ENCODE data around the gene ZFAND5.

The ZFAND5 gene, protein sequence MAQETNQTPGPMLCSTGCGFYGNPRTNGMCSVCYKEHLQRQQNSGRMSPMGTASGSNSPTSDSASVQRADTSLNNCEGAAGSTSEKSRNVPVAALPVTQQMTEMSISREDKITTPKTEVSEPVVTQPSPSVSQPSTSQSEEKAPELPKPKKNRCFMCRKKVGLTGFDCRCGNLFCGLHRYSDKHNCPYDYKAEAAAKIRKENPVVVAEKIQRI

DNA sequence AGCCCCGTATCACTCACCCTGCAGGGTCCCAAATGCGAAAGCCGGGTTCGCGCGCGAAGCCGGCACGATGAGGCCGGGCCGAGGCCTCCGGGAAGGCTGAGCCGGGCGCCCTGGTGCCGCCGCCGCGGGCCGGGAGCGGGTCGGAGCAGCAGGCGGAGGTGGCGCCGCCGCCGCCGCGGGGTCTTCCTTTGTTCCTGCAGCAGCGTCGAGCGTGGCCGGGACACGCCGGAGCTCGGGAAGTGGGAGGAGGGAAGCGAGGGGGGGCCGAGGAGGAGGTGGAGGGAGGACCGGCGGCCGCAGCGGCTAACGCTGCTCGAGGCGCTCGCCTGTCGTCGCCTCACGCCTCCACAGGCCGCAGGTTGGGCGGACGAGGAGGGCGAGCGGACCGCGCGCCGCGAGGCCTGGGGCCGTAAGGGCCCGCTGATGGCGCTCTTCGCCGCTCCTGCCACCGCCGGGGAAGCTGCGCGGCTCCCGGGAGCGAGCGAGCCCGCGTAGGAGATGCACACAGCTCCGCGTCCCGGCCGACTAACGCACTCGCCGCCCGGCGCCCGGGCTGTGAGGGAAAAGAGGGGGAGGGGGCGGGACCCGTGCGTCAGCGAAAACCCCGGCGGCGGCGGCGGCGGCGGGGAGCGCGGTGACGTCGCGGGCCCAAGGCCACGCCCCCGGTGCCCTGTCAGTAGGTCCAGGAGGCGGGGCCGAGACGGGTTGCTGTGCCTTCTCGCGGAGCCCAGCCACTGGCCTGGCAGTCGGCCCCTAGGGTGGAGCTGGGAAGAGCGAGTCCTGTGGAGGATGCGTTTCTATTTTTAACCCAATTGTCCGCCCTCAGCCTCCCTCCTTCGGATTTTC lies at the start of gene ZFAND5:
ZFAND5 (minus strand) TSS at position 530 of the 846 bp plus-strand sequence. CDS start 4,430 bp downstream, outside the sequence.
- peak; percentile 92 for DNase-seq

DNA sequence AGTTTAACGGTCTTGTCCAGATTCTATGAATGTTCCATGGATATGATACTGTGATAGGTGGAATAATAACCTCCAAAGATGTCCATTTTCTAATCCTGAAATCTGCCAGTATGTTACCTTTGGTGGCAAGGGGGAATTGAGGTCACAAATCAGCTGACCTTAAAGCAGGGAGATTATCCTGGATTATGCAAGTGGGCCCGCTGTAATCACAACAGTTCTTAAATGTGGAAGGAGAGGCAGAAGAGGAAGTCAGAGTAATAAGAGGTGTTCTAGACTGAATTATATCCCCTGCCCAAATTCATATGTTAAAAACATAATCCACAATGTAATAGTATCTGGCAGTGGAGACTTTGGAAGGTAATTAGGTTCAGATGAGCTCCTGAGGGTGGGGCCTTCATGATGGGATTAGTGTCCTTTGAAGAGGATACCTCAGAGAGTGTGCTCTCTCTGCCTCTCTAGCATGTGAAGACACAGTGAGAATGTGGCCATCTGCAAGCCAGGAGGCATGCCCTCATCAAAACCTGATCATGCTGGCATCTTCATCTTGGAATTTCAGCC lies 47.6 kb upstream of the ZFAND5 start:
- DNase-seq = no peak

DNA sequence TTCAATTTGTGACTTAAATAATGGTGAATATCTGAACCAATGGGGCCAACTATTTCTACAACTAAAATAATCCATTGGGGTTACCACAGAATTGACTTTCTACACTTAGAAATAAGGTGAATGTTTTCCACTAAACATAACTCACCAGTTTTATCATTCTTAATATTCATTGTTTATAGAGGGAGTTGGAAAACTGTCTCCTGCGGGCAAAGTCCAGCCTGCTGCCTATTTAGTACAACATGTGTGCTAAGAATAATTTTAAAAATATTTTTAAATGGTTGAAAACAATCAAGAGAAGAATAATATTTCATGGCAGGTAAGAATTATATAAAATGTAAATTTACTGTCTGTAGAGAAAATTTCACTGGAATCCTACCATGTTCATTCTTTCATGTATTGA lies 45.2 kb upstream of the ZFAND5 start:
- DNase-seq = no peak

DNA sequence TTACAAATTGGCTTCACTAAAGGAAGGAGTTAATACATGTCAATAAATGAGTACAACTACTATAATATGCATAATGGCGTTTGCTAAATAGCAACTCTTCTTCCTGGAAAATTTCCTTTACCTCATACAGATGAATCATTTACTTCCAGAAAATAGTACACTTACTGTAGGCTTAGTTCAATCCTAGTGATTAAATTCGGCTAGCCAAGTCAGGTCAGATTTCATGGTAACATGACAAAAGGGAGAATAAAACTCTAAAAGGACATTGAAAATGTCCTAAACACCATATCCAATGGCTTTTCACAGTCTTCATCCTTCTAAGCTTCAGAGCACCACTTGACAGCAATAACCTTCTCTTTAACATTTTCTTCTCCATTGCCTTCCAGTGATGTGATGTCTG lies 42.1 kb upstream of the ZFAND5 start:
- DNase-seq = no peak

DNA sequence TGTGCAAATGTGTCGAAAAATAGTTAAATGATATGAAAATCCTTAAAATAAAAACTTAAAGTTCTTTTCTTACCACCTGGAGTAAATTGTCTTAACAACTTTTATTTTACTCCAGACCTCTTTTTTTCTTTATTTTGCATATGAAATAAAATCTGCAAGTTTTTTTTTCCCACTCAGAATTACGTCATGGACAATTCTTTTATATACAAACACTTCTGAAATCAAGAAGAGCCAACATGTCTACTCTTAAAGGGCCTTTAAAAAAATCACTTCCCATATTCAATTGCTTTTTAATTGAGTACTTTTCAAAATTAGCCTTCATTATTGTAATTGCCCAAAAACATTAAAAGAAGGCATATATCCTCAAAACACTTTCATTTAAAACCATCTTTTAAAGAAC lies 37.7 kb upstream of the ZFAND5 start:
- DNase-seq = no peak

DNA sequence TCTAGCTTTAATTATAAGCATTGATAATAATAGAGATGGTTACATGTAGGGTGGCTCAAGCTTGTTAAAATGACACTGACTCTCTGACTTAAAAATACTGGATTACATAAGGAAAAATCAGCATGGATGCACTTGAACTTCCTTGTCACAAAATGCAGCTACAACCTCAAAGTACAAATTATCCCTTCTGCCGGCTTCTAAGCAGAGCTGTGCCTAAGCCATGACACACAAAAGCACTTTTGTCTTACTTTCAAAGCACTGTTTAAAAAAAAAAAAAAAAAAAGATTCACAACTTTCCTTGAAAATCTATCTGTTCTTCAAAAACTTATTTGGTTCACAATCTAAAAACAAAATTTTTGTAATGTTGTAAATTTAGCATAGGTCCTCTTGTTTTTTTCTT lies 36.4 kb upstream of the ZFAND5 start:
- DNase-seq = no peak

DNA sequence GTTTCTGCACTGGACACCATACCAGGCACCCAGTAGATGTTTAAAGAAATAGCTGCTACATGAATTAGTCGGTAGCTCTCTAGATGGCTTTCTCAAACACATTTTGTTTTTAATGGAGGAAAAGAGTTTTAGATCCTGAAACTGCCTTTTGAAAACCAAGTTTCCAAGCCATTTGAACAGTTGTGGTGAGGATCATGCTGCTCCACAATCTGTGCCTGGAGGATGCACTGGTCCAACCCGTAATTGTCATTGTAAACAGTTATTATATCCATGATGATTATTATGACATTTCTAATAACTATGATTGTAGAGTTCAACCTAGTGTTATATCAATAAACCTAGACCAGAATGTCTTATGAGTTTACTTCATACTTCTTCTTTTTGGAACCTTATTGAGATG lies 35.9 kb upstream of the ZFAND5 start:
- no peak for DNase-seq

DNA sequence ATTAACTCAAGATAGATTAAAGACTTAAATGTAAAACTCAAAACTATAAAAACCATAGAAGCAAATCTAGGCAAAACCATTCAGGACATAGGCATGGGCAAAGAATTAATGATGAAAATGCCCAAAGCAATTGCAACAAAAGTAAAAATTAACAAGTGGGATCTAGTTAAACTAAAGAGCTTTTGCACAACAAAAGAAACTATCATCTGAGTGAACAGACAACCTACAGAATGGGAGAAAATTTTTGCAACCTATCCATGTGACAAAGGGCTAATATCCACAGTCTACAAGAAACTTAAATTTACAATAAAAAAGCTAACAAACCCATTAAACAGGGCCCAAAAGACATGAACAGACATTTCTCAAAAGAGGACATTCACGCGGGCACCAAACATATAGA lies 34.4 kb upstream of the ZFAND5 start:
- DNase-seq = no peak

DNA sequence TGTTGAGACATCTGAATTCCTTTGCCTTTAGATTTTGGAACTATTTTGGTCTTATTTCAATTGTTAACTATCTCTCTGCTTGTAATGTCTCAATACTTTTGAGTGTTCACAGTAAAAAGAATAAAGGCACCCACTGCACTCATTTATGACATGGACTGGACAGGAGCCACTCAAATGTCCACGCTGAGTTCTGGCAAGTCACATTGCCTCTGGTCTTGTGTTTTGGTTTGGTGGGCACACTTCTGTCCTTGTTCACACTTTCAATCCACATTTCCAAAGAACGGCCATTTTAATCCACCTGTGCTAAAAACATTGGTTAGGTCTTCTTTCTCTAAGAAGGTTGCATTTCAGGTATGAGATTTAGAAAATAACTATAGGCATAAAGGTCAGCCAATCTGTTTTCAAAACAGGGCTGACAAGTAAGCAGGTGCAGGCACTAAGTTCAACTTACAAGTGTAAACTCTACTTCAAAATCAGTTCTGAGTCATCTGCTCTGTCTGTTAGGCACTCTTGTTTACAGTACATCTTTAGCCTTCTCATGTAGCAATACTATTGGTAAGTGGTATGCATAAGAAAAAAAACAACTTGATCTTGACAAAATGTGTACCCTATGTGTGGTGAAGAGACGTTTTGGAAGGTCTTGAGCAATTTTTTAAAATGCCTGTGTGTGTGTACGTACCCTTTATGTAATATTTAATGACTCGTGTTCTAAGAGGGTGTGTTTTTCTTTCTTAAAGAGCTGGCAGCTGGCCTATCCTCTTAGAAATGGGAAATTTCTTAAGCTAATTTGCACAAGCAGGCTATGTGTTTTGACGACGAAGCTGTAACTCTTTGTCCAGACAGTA lies 31.5 kb upstream of the ZFAND5 start:
- no peak for DNase-seq

DNA sequence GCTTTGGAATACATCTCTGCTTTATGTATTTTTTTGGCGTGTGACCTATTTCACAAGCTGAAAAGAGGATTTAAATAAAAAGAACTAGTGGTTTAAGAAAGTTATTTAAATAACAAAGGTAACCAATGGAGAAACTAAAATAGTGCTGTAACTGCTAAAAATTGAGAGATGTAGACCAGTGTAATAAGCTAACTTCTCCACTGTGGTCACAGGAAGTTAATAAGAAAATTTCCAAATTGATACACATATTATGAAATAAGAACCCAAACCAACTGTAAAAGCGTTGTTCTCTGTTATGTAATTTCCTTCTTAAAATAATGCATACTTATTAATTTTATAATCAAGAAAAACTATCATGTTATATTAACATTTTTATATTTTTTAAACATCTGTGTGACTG lies 29.1 kb upstream of the ZFAND5 start:
- DNase-seq = no peak

DNA sequence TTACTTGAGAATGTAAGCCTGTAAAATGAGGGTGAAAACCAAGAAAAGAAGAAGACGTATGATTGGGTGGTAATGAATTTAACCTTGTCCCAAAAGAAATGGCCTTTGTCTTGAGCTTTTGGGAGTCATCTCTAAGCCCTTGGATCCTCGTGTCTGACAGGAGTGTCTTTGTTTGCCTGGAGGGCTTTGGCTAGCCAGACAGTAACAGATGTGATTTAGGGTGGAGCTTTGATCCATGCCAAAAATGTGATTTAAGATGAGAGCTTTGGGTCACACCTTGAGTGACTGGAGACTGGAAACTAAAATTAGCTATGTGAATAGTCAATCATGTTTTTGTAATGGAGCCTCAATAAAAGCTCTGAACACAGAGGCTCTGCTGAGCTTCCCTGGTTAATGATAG lies 25.9 kb upstream of the ZFAND5 start:
- DNase-seq = no peak

DNA sequence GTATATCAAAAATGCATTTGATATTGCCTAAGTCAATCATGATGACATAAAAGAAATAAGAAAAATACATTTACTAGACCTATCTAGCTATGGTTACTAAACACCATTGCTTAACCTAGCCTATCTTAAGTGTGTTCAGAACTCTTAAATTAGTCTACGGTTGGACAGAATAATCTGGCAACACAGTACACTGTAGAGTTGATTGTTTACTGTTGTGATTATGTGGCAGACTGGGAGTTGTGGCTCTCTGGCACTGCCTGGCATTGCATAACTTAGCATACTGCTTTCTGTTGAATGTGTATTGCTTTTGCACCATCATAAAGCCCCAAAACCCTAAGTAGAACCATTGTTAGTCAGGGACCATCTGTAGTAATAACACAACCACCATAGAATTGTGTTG lies 21.2 kb upstream of the ZFAND5 start:
- DNase-seq = no peak

DNA sequence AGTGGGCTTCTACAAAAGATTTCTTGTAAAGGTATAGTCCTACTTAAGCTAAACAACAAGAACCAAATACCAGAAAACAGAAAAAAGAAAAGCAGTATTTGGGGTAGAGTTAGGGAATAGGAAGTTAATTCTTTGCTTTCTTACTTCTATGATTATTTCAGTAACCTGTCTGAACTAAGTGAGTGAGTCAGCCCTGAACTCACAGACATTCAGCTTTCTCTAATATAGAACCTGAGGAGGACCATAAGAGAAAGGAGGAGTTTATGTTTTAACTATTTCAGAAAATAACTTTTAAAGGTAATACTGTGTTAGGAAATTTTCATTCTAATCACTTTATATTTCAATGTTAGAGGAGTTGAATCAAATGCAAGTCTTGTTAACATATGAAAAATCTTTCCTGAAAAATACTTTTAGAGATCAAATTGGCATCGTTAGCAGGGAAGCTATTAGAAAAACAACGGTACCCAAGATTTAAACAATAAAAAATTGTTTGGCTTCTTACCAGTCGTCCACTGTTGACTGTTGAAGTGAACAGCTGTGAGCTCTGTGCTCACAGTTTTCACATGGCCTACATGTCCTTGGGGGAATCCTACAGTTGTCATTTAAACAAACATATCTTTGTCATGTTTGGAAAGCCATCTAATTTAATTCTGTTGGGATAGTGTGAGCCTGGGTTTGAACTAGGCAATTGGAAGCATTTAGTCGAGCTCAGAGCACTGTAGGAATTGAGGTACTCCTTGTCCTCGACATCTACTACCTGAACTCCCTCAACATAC lies 19.9 kb upstream of the ZFAND5 start:
- DNase-seq = no peak

DNA sequence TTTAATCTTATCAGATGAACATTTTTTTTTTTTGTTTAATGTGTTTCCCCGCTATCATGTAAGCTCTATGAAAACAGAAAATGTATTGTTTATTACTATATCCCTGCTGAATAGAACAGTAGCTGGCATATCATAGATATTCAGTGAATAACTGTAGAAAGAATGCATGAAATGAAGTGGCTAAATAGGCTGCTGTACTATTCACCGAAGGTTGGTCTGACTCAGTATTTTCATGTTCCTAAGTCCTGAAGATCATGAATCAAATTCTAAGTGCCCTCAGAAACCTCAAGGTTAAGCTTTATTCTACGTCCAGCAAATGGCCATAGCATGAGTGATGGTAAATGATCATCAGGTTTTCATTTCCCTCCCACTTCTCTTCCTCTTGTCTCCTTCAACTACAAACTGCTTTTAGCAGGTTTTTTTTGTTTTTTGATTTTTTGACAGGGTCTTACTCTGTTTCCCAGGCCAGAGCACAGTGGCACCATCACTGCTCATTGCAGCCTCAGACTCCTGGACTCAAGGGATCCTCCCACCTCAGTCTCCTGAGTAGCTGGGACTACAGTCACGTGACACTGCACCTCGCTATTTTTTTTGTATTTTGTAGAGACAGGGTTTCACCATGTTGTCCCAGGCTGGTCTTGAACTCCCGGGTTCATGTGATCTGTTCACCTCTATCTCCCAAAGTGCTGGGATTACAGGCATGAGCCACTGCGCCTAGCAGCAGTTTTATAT lies 19.1 kb upstream of the ZFAND5 start:
- no peak for DNase-seq

DNA sequence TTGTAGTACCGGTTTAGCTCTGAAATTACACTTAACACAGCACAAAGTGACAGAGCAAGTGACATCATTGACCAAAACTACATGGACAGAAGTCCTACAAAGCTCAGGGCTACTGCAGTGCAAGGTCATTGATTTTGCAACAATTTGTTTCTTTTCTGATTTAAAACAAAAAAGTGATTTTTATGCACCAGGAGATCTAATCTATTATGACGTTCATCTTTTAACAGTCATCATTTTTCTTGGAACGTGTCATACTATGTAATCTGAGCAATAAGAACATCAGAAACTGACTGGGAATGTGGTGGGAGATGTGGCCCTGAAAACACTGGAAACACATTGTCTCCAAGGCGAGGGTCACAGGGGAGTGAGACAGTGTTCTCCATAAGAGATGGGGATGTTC lies 17.4 kb upstream of the ZFAND5 start:
- DNase-seq = no peak

DNA sequence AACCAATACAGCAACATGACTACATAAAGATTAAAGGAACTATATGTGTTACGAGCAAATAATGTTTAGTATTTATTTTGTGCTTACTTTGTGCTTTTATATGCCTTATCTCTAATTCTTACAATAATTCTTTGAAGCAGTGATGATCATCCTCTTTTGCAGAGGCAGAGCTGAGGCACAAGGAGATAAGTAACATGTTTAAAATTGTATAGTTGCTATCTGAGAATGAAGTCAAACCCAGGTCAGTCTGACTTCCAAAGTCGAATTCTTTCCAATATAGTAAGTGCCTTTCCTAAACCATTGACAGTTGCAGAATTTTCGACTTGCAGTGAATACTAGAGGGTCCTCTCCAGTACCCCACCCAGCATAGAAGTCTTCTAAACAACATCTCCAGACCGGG lies 12.0 kb upstream of the ZFAND5 start:
- no peak for DNase-seq

DNA sequence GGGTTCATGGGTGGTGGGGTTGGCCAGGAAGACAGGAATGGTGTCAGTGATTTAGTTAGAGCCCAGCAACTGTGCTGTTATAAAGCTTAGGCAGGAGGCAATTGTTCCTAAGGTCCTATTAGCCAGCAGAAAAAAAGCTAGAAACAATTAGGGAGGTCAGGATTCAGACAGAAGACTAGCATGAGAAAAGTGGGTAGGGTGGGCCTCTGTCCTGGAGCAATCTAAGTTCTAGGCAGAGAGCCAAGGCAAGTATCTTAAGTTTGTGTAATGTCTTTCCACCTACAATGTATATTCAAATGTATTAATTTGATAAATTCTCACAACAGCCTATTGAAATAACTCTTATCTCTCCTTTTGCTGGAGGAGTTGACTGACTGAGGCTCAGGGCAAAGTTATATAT lies 6.1 kb upstream of the ZFAND5 start:
- no peak for DNase-seq

DNA sequence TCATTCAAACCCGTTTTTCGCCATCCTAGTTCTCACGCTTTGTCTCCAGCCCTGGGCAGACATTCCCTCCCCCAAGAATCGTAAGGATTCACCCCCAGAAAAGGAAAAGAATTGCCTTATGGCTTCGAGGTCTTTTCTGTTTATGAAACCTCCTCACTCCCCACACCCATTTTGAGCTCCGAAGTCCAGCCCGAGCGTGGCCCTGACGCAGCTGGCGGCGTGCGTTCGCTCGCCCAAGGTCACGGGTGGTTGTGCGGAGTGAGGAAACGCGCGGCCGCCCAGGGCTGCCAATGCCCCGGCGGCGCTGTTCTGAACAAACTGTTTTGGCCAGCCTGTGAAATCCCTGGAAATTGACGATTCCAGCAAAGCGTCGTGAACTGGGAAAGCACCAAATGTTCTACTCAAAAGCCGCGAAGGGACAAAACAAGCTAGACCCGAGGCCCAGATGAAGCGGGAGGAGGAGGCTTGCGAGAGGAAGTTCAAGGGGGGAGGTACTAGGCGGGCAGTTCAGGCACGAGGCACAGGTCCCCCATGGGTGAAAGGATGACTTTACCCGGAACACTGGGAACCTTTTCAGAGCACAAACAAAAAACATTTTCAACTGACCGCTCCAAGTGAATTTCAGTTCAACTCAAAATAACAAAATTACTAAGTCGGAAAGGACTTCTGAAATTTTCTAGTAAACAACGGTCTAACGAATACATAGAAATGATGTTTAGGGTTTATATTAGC lies 683 bp upstream of the ZFAND5 start:
- peak; percentile 63 for DNase-seq

DNA sequence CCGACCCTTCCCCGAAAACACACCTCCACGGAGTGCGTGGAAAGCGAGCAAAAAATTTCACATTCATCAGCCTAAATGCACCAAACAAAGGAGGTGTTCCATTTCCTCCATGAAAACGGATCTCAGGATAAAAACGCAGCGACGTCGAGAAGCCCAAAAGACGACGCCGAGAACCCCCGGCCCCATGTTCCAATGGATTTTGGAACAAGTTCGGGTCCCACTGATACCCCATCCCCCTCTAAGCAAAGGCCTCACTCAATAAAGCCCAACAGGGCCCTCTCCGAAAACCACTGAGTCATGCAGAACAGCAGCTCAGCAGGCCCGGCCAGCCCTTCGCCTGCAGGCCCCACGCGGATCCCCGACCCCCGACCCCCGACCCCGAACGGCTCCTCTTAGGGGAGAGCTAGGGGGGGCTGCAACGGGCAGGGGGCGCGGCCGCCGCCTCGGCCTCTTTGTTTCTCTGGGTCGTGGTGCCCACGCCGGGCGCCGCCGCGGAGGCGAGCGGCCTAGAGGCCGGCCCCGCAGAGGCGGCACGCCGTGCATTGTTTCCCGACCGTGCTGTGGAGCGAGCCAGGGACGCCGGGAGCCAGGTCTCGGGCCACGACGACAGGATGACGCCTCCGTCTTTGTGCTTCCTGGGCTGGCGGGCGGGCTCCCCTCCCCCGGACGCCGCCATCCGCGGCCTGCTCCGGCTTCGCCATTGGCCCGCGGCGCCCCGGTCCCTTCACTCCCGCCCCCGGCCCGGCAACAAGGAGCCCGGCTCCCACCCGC lies 915 bp downstream of the ZFAND5 start:
- DNase-seq = peak; percentile 68

DNA sequence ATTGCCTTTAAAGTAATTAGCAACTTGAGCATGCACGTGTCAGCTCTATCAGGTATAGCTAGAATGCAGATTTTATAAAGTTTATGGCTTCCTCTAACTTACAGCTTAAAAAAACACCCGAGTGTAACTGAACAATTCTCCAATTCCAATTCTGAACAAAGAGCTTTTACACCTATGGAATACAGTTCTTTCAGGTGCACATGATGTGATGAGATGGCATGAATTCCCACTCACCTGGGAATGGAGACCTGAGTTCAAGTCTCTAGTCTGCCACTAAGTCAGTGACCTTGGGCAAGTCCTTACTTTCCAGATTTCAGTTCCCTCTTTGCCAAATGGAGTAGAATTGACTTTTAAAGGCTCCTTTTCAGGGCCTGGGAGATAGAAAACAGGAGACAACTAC lies 1.8 kb downstream of the ZFAND5 start:
- no peak for DNase-seq

Measured in stimulated activated naive CD4-positive, alpha-beta T cell treated with Interleukin-2 at 50 U/mL for 16 hours (primary cell).